Vagina (tissue), 2 donors: ENCODE results near the gene TOLLIP.

Source experiments
- POLR2AphosphoS5 ChIP-seq, 2 donors: sonication (generic); formaldehyde crosslinking; IDR thresholded peaks; one replicate each; pipeline ENCODE4 v1.9.0; 2017; ENCODE audit warnings: antibody characterized with exemption in 2 of 2, mild to moderate bottlenecking in 2 of 2, low read depth in 1 of 2; ENCODE audit not compliant: insufficient read depth in 1 of 2
- TF ChIP-seq, protein P1 (sequence below), 3 experiments: fragments of 450-650 bp in 2 of 3; fragments of 200-600 bp in 1 of 3; sonication (generic) in 1 of 3; IDR thresholded peaks; one replicate each; pipeline ENCODE4 v1.5.1; 2017 to 2019; ENCODE audit warnings: antibody characterized with exemption in 3 of 3, mild to moderate bottlenecking in 2 of 3, moderate library complexity in 2 of 3

DNA sequence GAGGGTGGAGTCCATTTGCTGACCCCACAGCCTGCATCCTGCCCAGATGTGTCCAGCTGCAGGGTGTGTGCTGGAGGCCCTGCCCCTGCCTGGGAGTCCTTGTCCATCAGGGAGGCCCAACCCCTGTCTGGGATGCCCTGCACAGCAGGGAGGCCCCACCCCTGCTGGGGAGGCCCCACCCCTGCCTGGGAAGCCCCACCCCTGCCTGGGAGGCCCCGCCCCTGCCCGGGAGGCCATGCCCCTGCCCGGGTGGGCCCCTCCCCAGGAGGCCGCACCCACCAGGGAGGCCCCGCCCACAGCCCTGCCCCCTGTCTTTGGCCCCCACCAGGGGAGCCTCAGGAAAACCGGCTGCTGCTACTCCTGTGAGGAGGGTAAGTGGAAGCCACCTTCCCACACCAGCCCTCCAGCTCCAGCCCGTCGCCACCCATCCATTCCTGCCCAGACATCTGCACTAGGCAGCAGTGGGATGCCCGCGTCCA, 49.4 kb downstream of the TOLLIP start:
- TF ChIP-seq, protein P1, sequence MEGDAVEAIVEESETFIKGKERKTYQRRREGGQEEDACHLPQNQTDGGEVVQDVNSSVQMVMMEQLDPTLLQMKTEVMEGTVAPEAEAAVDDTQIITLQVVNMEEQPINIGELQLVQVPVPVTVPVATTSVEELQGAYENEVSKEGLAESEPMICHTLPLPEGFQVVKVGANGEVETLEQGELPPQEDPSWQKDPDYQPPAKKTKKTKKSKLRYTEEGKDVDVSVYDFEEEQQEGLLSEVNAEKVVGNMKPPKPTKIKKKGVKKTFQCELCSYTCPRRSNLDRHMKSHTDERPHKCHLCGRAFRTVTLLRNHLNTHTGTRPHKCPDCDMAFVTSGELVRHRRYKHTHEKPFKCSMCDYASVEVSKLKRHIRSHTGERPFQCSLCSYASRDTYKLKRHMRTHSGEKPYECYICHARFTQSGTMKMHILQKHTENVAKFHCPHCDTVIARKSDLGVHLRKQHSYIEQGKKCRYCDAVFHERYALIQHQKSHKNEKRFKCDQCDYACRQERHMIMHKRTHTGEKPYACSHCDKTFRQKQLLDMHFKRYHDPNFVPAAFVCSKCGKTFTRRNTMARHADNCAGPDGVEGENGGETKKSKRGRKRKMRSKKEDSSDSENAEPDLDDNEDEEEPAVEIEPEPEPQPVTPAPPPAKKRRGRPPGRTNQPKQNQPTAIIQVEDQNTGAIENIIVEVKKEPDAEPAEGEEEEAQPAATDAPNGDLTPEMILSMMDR (IDR thresholded peaks at IDR 0.05), result no peak
- no peak for TF ChIP-seq POLR2AphosphoS5 (IDR thresholded peaks at IDR 0.05; ENCODE audit: insufficient read depth in 1 of 2, low read depth in 1 of 2)
